ENCODE results near the gene NINJ2.
A peak's percentile ranks its signal among the peaks of the same experiment; 100 is the strongest.
"Not testable (repeated sequence)": the region's sequence is repeated elsewhere in the genome, so short reads cannot be mapped to it uniquely, and the experiment has no call there.

Gene NINJ2

DNA sequence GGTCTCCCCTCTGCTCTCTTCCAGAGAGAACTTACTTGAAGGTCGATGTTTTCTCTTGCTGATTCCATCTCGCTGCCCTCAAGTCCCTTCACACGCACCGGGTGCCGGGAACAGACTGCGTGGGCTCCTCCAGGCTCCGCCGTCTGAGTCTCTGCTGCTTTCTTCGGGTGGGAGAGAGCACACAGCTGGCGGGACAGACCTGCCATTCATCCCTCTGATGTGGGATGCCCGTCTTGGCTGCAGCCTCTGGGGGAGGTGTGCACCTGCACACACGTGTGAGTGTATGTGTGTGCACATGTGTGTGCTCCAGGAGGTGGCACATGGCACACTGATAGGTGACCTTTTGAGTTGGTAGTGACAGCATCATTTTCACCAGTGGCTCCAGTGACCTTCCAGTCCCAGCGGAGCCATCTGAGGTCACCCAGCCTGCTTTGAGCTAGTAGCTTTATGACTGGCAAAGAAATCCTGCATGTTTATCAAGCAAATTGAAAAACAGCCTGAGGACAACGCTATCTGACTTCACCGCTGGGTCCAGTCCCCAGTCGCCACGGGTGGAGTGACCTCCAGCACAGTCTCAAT, at the start of gene NINJ2:
TSS of gene NINJ2 (minus strand) at position 153 of the 579 bp plus-strand sequence. CDS start at position 68, 85 bp downstream.
- no peak for DNase-seq (ENCODE audit: low spot score)

- DNase-seq (ENCODE audit: low spot score) = no peak
Measured at GRCh38 chr12:712172-712863, 49.1 kb upstream of the NINJ2 start.

- DNase-seq (ENCODE audit: low spot score) = no peak
Measured at GRCh38 chr12:709455-710020, 46.3 kb upstream of the NINJ2 start.

GRCh38 chr12:708084-708483, 44.8 kb upstream of the NINJ2 start:
- DNase-seq (ENCODE audit: low spot score) = not testable (repeated sequence)

GRCh38 chr12:704516-705242, 41.4 kb upstream of the NINJ2 start:
- DNase-seq (ENCODE audit: low spot score) = no peak

- DNase-seq (ENCODE audit: low spot score) = no peak
Measured at GRCh38 chr12:701896-702539, 38.8 kb upstream of the NINJ2 start.

DNA sequence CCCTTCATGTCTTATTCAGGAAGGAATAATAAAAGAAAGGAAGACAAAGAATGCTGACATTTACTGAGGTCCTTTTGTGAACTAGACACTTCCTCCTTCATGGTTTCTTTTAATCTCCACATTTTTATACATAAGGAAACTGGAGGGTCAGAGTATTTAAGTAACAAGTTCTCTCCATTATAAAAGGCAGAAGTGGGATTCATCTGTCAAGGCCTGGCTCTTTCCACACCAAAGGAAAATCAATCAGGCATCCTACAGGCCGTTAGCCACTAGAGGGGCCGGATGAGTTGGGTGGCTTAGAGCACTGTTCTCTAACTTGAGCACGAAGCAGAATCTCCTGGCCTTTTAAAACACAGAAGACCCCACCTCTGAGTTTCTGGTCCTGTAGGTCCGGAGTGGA, 36.8 kb upstream of the NINJ2 start:
- DNase-seq (ENCODE audit: low spot score) = no peak

GRCh38 chr12:698222-698621, 35.0 kb upstream of the NINJ2 start:
- not testable (repeated sequence) for DNase-seq (ENCODE audit: low spot score)

DNA sequence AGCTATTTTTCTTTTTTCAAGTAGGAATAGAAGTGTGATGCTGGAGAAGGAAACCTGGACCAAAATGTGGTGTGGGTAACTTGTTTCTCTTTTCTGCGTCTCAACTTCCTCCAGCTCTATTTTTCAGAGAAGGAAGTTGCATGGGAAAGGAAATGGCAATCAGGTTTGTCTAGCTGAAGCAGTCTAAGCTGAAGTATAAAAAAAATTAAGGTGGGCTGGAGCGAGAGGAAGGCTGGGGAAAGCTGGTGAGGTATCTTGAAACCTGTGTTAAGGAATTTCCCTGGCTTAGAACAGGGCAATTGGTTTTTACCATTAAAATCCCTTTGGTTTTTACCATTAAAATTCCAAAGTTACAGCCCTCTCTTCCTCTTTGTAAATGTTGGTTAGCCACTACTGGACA, 34.2 kb upstream of the NINJ2 start:
- DNase-seq (ENCODE audit: low spot score) = no peak

- DNase-seq (ENCODE audit: low spot score) = no peak
Measured at GRCh38 chr12:694734-695503, 31.7 kb upstream of the NINJ2 start.

- no peak for DNase-seq (ENCODE audit: low spot score)
Measured at GRCh38 chr12:693934-694533, 30.8 kb upstream of the NINJ2 start.

GRCh38 chr12:692274-692673, 29.0 kb upstream of the NINJ2 start:
- DNase-seq (ENCODE audit: low spot score) = no peak

- DNase-seq (ENCODE audit: low spot score) = peak; percentile 91
Measured at GRCh38 chr12:690466-690865, 27.2 kb upstream of the NINJ2 start.

GRCh38 chr12:685388-685787, 22.1 kb upstream of the NINJ2 start:
- peak; percentile 12 for DNase-seq (ENCODE audit: low spot score)

GRCh38 chr12:684416-684815, 21.2 kb upstream of the NINJ2 start:
- no peak for DNase-seq (ENCODE audit: low spot score)

DNA sequence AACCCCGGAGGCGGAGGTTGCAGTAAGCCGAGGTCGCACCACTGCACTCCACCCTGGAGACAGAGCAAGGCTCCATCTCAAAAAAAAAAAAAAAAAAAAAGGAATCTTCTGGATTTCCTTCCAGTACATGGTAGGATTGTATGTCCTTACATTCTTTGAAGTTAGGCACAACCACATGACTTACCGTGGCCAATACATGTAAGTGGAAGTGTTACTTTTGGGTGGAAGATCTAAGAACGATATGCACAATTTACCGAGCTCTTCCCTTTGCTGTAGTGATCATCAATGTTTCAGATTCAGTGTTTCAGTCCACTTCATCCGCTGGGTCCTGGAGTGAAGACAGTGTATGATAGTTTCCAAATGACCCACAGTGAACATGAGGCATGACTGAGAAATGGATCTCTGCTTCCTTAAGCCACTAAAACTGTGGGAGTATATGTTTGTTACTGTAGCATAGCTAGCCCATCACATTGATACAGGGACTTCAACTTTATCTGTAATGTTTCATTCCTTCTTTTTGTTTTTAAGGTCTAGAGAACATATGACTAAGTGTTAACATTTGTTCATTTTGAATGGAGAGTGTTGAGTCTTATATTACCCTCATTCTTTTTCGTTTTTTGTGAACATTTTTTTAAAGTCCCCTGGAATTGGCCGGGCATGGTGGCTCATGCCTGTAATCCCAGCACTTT, 18.5 kb upstream of the NINJ2 start:
- no peak for DNase-seq (ENCODE audit: low spot score)

- no peak for DNase-seq (ENCODE audit: low spot score)
Measured at GRCh38 chr12:678747-679712, 15.8 kb upstream of the NINJ2 start.

- DNase-seq (ENCODE audit: low spot score) = no peak
Measured at GRCh38 chr12:675562-675961, 12.3 kb upstream of the NINJ2 start.

- DNase-seq (ENCODE audit: low spot score) = peak; percentile 67
Measured at GRCh38 chr12:674272-674781, 11.1 kb upstream of the NINJ2 start.

Measured in kidney capillary endothelial cell (primary cell).